ENCODE results near the gene OR52R1.
"Not testable (repeated sequence)": the region's sequence is repeated elsewhere in the genome, so short reads cannot be mapped to it uniquely, and the experiment has no call there.

The OR52R1 gene

DNA sequence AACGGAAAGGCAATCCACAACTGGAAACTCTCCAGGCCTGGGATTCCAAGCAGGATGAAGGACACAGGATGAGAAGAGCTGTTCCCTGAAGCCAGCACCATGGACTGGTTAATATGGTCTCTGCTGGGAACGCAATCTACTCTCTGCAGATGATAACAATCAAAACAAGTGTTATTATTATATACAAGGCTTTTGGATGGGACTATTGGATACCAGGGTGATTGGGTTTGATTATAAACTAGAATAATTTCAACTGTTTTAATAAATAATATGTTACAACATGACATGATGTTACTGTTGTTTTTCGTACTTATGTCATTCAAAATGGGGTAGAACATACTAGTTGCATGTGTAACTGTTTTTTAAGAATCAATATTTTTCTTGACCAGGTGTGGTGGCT lies at the start of gene OR52R1:
OR52R1 (minus strand) TSS at position 101 of the 400 bp plus-strand sequence; CDS start at position 101, 0 bp downstream.
- no peak for DNase-seq

GRCh38 chr11:4851033-4851432 lies 46.9 kb upstream of the OR52R1 start:
- DNase-seq, result no peak

DNA sequence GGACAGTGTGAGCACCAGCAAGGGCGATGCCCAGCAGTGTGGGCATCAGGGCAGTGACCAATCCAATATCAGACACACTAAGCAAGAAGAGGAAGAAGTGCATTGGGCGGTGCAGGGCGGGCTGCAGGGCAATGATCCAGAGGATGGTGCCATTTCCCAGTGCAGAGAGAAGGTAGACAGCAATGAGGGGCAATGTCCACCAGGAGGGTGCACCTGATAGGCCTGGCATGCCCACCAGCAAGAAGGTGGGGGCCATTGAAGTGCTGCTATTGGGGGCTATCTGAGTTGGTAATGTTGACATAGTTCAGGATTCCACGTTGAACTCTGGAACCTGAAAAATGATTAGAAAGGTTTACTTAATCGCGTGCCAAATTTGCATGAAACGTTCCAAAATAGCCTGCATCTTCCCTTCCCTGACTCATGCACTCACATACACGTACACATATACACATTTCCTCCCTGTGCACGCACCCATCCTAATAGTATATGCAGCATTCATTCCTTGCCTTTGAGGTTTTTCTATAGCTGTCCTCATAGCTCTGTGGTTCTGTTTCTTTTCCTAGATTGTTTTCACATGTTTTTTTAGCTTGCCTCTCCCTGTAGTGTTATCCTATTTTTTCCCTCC lies 44.8 kb upstream of the OR52R1 start, which contains the start of gene OR51S1:
OR51S1 (minus strand) TSS at position 301 of the 625 bp plus-strand sequence; CDS start at position 301, 0 bp downstream.
- no peak for DNase-seq

DNA sequence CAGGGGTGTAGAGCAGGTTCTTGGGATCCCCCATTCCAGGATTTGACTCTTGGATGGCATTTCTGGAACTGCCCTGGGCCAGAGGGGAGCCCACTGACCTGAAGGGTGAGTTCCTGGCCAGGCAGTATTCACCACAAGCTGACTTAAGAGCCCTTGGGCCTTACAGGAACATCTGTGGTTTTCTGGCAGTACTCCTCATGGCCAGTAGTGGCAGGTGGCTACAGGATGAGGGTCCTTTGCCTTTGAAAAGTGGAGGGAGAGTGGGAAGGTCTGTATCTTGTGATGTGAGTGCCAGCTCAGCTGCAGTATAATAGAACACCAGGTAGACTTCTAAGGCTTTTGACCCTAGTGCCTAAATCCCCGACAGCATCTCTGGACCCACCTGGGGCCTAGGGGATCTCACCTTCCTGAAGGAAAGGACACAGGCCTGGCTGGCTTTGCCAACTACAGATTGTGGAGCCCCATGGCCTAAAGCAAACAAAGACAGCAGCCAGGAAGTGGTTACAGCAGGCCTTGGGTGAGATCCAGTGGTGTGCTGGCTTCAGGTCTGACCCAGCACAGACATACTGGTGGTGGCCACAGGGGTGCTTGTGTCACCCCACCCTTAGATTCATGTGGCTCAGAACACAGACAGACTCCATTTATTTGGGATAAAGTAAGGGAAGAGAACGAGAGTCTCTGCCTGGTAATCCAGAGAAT lies 35.8 kb upstream of the OR52R1 start:
- DNase-seq, result no peak

DNA sequence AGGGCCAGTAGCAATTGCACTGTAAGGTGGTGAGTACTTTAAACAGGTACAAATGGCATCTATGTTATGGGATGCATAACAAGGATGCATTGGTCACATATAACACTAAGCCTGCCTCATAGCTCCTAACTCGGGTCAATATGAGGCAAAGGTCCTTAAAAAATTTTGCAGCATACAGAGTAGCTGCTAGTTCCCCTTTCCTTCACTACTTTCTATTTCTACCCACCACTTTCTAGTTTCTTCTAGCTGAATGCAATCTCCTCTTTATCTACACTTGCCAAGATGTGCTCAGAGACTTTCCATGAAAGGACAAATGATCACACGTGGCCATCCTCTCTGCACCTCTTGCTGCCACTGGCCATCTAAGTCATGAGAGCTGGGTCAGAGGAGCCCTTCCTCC lies 26.7 kb upstream of the OR52R1 start:
- DNase-seq, result no peak

- no peak for DNase-seq
Measured at GRCh38 chr11:4830346-4830745, 26.2 kb upstream of the OR52R1 start.

DNA sequence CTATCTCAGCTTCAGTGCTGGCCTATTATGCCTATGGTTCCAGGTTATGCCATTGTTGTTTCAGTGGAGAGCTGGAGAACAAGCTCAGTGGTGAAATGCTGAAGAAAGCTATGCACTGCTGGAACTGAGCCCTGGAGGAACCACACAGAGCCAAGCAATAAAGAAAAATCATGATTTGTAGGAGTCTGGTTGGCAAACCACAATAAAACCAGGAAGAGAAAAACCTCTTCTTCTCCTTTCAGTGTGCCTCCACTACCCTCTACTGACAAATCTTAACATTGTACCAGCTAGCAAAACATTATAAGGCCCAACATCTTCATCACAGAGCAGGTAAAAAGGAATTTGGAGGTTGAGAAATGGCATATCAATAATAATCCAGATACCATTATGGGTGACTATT lies 22.2 kb upstream of the OR52R1 start:
- DNase-seq, result no peak

GRCh38 chr11:4825132-4825531 lies 21.0 kb upstream of the OR52R1 start:
- DNase-seq, result no peak

DNA sequence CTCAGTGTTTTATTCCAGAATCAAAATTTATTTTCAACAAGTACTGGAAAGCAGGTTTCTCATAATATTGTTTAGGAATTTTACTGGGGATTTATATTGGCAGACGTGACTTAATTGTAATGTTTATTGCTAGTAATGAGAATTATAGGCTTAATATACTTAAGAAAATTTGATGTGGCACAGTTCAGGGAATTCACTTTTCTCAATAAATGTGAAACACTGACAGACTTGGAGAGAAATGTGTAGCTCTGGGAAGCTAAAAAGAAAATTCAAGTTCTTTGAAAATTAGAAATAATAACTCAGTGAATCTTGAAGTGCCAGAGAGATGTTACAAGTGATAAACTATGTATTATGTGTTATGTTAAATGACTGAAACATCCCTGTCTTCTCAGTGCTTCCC lies 16.8 kb upstream of the OR52R1 start, which contains the start of gene OR51F2:
OR51F2 (plus strand) TSS at position 301 of the 400 bp plus-strand sequence. CDS start 101 bp downstream, outside the sequence.
- DNase-seq, result no peak

GRCh38 chr11:4809246-4809645 lies 5.1 kb upstream of the OR52R1 start:
- DNase-seq, result no peak

DNA sequence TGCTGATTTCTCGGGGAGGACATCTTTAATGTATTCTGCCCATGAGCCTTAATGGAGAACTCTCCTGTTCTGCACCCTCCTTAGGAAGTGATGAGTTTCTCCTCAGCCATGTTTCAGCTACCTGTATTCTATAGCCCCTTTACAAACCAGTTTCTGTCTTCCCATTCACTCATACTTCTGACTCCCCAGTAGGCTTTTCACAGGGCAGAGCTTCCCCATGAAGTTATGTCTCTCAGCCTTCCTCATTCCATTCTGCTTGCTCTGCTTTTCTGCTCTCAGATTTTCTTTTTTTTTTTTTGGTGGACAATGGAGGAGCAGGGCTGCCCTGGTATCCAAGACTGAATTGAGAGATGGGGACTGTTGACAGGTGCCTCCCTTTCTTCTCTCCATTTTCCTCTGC lies 4.3 kb upstream of the OR52R1 start:
- DNase-seq, result no peak

- not testable (repeated sequence) for DNase-seq
Measured at GRCh38 chr11:4801316-4801715, 2.9 kb downstream of the OR52R1 start.

GRCh38 chr11:4798427-4799183 lies 5.6 kb downstream of the OR52R1 start:
- DNase-seq, result no peak

DNA sequence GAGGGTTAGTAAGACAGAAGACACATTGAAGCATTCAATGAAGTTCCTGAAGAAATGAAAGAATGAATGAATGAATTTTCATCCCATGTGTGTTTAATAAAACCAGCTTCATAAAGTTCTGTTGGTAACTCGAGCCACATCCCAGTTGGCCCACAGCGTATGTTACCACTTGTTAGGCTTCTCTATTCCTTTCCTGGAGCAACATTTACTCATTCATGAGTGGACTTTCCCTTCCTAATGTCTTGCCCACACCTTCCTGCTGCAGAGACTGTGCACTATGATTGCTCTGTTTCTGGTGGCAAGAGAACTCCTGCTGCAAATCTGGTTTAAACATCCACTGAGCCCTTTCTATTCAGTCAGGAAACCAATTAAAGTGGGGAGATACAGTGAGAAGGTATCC lies 7.0 kb downstream of the OR52R1 start:
- no peak for DNase-seq

DNA sequence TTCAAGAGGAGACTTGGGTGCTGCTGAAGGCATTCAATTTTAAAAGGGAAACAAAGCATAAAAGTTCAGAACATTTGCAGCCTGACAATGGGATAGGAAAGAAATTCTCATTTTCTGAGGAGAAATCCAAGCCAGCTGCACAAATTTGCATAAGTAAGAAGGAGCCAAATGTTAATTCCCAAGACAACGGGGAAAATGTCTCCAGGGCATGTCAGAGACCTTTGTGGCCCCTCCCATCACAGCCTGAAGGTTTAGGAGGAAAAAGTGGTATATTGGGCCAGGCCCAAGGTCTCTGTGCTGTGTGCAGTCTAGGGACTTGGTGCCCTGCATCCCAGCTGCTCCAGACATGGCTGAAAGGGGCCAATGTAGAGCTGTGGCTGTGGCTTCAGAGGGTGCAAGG lies 21.7 kb downstream of the OR52R1 start:
- DNase-seq, result no peak

- DNase-seq, result no peak
Measured at GRCh38 chr11:4769838-4770237, 34.3 kb downstream of the OR52R1 start, which contains the start of gene OR51F1. Gene OR51F1, minus strand, starts transcription at chr11:4769938. Its CDS starts 0 bp downstream, at chr11:4769938.

DNA sequence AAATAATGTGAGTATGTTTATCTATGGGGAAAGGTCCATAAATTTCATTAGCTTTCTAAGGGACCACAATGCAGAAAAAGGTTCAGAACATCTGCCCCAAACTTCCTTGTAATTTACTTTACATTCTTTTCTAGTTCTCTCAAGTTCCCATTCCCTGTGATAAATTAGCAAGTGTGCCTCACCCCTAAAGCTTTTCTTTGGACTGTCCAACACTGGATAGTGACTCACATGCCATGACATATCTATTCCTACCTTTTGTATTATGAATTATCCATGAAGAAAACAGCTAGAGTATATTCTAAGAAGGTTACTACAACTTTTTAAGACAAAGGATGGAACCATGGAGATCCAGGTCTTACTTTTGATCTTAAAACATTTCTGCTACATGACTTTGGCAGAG lies 36.1 kb downstream of the OR52R1 start:
- no peak for DNase-seq

GRCh38 chr11:4766420-4767043 lies 37.6 kb downstream of the OR52R1 start:
- no peak for DNase-seq

DNA sequence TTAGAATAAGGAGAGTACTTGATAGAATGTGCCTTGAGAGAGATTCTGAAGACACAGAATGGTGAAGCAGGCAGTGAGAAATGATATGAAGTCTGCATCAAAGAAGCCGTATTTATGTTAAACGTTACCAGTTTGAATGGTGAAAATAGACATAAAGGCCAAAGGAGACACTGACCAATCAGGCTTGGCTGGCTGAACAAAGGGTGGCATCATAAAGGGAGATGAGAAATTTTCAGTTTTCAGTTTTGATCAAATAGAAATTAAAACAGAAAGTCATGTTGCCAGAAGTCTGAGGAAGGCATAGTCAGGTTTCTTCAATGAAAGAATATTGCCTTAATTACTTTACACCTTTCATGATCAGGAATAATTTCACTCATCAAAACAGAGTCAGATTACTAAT lies 41.1 kb downstream of the OR52R1 start:
- DNase-seq, result no peak

Data from CD4-positive, alpha-beta T cell treated with Interleukin-15 for 1 hour (primary cell).